NCI-H524 (cell line): Measurements from ENCODE around the gene KHK.

Experiments used
- DNase-seq, 2 experiments: peaks; one replicate each; lab custom pipeline; 2025; lab: John Stamatoyannopoulos, UW

The KHK gene

GRCh38 chr2:27127883-27128667 lies 41.5 kb downstream of the KHK start:
- DNase-seq: no peak

- no peak for DNase-seq
Observed at GRCh38 chr2:27128668-27129571, 42.3 kb downstream of the KHK start.

GRCh38 chr2:27130396-27130795 lies 43.8 kb downstream of the KHK start:
- no peak for DNase-seq

GRCh38 chr2:27131429-27131828 lies 44.9 kb downstream of the KHK start:
- DNase-seq: no peak

- DNase-seq: peak in 1 of 2 experiments; percentile 34
Observed at GRCh38 chr2:27133195-27133875, 46.8 kb downstream of the KHK start.

- DNase-seq: peak; percentile 96
Observed at GRCh38 chr2:27133905-27134780, 47.6 kb downstream of the KHK start, which contains the start of gene PREB. TSS of gene PREB (minus strand) at chr2:27134636. CDS start at chr2:27134421, 215 bp downstream.

GRCh38 chr2:27134781-27135477 lies 48.4 kb downstream of the KHK start:
- DNase-seq: no peak

- no peak for DNase-seq
Observed at GRCh38 chr2:27135478-27135955, 48.9 kb downstream of the KHK start.

GRCh38 chr2:27136751-27137150 lies 50.2 kb downstream of the KHK start:
- DNase-seq: no peak

GRCh38 chr2:27137322-27137935 lies 50.9 kb downstream of the KHK start:
- no peak for DNase-seq

- no peak for DNase-seq
Observed at GRCh38 chr2:27138111-27138510, 51.5 kb downstream of the KHK start.

GRCh38 chr2:27139310-27139709 lies 52.7 kb downstream of the KHK start, which contains the start of gene PRR30:
TSS of gene PRR30 (minus strand) at chr2:27139410. CDS start at chr2:27138329, 1,081 bp downstream.
- DNase-seq: no peak

- no peak for DNase-seq
Observed at GRCh38 chr2:27143285-27143684, 56.7 kb downstream of the KHK start.

GRCh38 chr2:27145682-27146081 lies 59.1 kb downstream of the KHK start:
- DNase-seq: no peak

- no peak for DNase-seq
Observed at GRCh38 chr2:27147935-27148334, 61.4 kb downstream of the KHK start.

GRCh38 chr2:27148801-27149439 lies 62.3 kb downstream of the KHK start, which contains the start of gene TCF23:
TSS of gene TCF23 (plus strand) at chr2:27149004. CDS start at chr2:27149134, 130 bp downstream.
- DNase-seq: no peak

GRCh38 chr2:27149570-27150405 lies 63.2 kb downstream of the KHK start:
- DNase-seq: no peak
